ENCODE measurements around the gene DPP6.

DPP6 gene

GRCh38 chr7:154869436-154869835 is 817.2 kb downstream of the DPP6 start:
- DNase-seq, result no peak

GRCh38 chr7:154871507-154871906 is 819.3 kb downstream of the DPP6 start:
- DNase-seq, result no peak

GRCh38 chr7:154871928-154872750 is 819.9 kb downstream of the DPP6 start:
- no peak for DNase-seq

GRCh38 chr7:154872811-154873499 is 820.8 kb downstream of the DPP6 start:
- no peak for DNase-seq

GRCh38 chr7:154873500-154874121 is 821.4 kb downstream of the DPP6 start:
- DNase-seq, result no peak

- no peak for DNase-seq
Observed at GRCh38 chr7:154874409-154875113, 822.4 kb downstream of the DPP6 start.

- DNase-seq, result no peak
Observed at GRCh38 chr7:154875297-154875696, 823.1 kb downstream of the DPP6 start.

GRCh38 chr7:154876516-154876915 is 824.3 kb downstream of the DPP6 start:
- DNase-seq, result no peak

GRCh38 chr7:154877031-154877430 is 824.8 kb downstream of the DPP6 start:
- DNase-seq, result no peak

- DNase-seq, result no peak
Observed at GRCh38 chr7:154879629-154880028, 827.4 kb downstream of the DPP6 start.

- no peak for DNase-seq
Observed at GRCh38 chr7:154880513-154880912, 828.3 kb downstream of the DPP6 start.

- no peak for DNase-seq
Observed at GRCh38 chr7:154881026-154881425, 828.8 kb downstream of the DPP6 start.

GRCh38 chr7:154881526-154881925 is 829.3 kb downstream of the DPP6 start:
- DNase-seq, result no peak

GRCh38 chr7:154882931-154883474 is 830.8 kb downstream of the DPP6 start:
- DNase-seq, result no peak

- DNase-seq, result no peak
Observed at GRCh38 chr7:154884348-154884920, 832.2 kb downstream of the DPP6 start.

GRCh38 chr7:154886591-154886990 is 834.4 kb downstream of the DPP6 start:
- DNase-seq, result no peak

- DNase-seq, result no peak
Observed at GRCh38 chr7:154888690-154889089, 836.5 kb downstream of the DPP6 start.

- DNase-seq, result no peak
Observed at GRCh38 chr7:154892459-154892858, 840.3 kb downstream of the DPP6 start.

- no peak for DNase-seq
Observed at GRCh38 chr7:154896076-154896475, 843.9 kb downstream of the DPP6 start.

GRCh38 chr7:154898973-154899855 is 847.0 kb downstream of the DPP6 start:
- no peak for DNase-seq

- DNase-seq, result no peak
Observed at GRCh38 chr7:154899862-154900261, 847.7 kb downstream of the DPP6 start.

Data from CD4-positive, alpha-beta T cell treated with Interleukin-17A for 4 hours (primary cell).